Measurements from ENCODE around the gene FADS1.

DNA sequence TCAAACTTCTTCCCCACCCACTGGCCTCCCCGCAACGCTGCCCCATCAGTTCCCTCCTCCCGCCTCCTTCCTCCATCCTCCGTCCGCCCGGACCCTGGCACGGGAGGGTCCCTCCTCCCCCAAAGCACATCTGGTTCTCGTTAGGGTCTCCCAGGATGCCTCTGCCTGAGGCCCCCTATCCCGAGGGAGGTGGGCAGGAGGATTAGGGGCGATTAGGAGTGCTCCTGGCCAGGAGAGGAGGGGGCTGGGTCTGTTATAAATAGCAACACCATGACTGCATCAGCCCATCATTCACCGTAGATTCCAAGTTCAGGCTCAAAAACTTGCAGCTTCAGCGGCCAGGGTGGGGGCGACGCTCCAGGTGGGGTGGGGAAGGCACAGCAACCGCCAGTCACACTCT, 54.0 kb downstream of the FADS1 start:
- TF ChIP-seq TAF1 (IDR thresholded peaks at IDR 0.05; ENCODE audit: borderline replicate concordance, low read depth, low read length) (no peak), POLR2AphosphoS5 (IDR thresholded peaks at IDR 0.05; ENCODE audit: low read depth, low read length) (no peak), POLR2A (IDR thresholded peaks at IDR 0.05; ENCODE audit: low read depth, low read length) (no peak)

Measured in GM12892 (cell line).